Measurements from ENCODE around the gene HS6ST2.
"Not testable (repeated sequence)": the region's sequence is repeated elsewhere in the genome, so short reads cannot be mapped to it uniquely, and the experiment has no call there.

Gene HS6ST2

DNA sequence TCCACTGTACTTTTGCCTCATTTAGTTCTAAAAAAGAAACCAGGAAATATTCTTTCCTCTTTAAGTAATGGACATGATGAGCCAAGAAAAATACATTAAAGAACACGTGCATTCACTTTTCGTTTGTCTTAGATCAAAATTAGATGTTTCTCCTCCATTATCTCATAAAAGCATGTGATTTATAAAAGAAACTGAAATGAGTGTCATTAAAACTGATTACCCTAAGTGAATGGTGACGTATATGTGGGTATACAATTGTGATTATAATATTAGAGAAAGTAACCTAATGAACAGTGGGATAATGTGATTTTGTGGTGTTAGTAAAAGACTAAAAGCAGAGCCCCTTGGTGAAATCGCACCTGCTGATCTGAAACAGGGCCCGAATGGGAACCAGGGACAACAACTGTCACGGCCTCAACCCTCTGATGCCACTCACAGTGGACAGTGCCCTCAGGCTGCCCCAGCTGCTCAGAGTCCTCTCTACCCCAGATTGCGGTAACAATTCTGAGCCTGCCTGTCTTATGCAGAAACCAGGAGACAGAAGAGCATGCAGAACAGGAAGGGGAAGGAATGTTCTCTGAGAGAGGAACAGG, 25.7 kb upstream of the HS6ST2 start:
- TF ChIP-seq, protein P1, sequence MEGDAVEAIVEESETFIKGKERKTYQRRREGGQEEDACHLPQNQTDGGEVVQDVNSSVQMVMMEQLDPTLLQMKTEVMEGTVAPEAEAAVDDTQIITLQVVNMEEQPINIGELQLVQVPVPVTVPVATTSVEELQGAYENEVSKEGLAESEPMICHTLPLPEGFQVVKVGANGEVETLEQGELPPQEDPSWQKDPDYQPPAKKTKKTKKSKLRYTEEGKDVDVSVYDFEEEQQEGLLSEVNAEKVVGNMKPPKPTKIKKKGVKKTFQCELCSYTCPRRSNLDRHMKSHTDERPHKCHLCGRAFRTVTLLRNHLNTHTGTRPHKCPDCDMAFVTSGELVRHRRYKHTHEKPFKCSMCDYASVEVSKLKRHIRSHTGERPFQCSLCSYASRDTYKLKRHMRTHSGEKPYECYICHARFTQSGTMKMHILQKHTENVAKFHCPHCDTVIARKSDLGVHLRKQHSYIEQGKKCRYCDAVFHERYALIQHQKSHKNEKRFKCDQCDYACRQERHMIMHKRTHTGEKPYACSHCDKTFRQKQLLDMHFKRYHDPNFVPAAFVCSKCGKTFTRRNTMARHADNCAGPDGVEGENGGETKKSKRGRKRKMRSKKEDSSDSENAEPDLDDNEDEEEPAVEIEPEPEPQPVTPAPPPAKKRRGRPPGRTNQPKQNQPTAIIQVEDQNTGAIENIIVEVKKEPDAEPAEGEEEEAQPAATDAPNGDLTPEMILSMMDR (conservative IDR thresholded peaks at IDR 0.05; ENCODE audit: control insufficient read depth, insufficient read depth, low read depth, low read length) = no peak
- DNase-seq (ENCODE audit: low read depth) = no peak
- H3K4me3 ChIP-seq (ENCODE audit: control insufficient read depth, low read depth, low read length) = no peak overlapping the region

DNA sequence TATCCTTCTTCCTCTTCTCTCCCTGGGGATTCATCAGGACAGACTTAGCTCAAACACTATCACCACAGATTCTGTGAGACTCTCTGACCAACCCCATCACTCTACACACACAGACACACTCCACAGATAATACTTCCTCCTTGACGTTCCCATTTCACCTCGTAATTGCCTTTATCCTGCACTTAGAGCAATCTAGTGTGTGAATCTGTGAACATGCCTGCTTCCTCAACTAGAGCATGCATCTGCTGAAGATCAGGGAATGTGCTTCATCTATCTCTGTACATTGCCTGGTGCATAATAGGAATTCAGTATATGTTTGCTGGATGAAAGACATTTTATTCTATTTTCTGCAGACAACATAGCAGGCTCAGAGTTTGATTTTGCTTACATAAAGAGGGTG, 25.1 kb upstream of the HS6ST2 start:
- no peak overlapping the region for H3K4me3 ChIP-seq (ENCODE audit: control insufficient read depth, low read depth, low read length)
- no peak for DNase-seq (ENCODE audit: low read depth)
- TF ChIP-seq, protein P1 (conservative IDR thresholded peaks at IDR 0.05; ENCODE audit: control insufficient read depth, insufficient read depth, low read depth, low read length) = no peak

DNA sequence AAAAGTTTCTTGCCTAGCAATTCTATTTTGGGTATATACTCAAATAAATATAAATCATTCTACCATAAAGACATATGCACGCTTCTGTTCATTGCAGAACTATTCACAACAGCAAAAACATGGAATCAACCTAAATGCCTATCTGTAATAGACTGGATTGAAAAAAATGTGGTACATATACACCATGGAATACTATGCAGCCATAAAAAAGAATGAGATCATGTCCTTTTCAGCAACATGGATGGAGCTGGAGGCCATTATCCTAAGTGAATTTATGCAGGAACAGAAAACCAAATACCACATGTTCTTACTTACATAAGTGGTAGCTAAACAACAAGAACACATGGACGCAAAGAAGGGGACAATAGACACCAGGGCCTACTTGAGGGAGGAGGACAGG, 21.6 kb upstream of the HS6ST2 start:
- not testable (repeated sequence) for H3K4me3 ChIP-seq (ENCODE audit: control insufficient read depth, low read depth, low read length); DNase-seq (ENCODE audit: low read depth)

DNA sequence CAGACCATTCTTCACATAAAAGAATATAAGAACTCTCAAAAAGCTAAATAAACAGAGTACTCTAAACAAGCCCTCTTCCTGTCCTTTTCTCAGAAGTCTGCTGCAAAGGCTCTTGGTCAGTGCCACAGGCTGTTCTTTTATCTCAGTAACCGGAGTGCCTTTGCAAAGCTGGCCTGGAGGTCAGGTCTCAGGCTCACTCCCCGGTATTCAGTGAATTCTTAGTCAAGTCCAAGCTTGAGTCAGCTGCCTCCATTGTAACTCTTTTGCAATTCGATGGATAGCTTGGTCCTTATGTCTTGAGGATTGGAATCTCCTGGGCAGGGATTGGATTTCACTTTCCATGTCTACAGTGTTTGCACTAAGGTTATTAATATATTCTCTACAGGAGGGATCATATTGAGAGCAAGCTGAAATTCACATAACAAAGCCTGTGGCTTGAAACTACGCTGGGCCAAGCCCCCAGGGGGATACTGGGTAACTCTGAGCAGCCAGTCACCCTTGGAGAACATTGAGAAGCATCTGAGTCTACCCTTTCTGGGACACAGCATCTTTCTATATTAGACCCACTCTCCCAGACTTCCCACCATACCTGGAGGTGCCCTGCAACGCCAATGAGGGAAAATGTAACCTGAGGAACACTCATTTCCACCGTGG, 10.0 kb upstream of the HS6ST2 start:
- TF ChIP-seq, protein P1 (conservative IDR thresholded peaks at IDR 0.05; ENCODE audit: control insufficient read depth, insufficient read depth, low read depth, low read length) = no peak
- no peak for DNase-seq (ENCODE audit: low read depth)
- H3K4me3 ChIP-seq (ENCODE audit: control insufficient read depth, low read depth, low read length) = no peak overlapping the region

DNA sequence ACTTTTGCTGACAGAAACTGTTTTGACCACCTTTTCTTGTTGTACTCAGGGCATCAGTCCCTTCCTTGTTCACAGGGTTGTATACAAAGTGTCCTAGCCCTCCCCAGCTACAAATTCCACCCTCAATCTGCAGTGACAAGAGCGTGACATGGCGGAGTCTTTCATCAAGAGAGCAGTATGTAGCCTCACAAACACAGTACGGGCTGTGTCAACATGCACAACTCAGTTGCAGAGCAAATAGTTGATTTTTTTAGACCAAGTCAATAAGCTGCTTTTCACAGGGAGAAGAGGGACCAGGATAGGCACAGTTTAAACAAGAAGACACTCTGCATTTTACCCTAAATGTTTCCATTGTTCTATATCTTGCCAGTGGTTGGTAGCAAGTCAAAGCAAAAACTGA, 8.6 kb upstream of the HS6ST2 start:
- no peak for DNase-seq (ENCODE audit: low read depth)
- TF ChIP-seq, protein P1 (conservative IDR thresholded peaks at IDR 0.05; ENCODE audit: control insufficient read depth, insufficient read depth, low read depth, low read length) = no peak
- no peak overlapping the region for H3K4me3 ChIP-seq (ENCODE audit: control insufficient read depth, low read depth, low read length)

DNA sequence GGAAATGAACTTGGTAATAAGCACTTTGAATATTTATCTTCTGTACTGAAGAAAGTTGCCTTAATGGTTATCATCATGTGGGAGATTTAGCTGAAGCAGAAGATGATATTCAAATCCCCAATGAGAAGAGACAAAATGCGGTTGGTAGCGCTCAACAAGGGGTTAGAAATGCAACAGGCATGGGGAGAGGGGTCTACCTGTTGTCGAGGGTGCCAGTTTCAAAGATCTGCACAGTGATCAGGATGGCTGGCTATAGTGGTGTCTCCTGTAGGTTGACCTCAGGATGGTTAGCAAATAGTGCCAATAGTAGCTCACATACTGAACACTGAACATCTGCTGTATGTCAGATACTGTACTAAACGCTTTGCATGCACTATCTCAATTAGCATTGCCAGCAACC, 7.0 kb upstream of the HS6ST2 start:
- no peak overlapping the region for H3K4me3 ChIP-seq (ENCODE audit: control insufficient read depth, low read depth, low read length)
- TF ChIP-seq, protein P1 (conservative IDR thresholded peaks at IDR 0.05; ENCODE audit: control insufficient read depth, insufficient read depth, low read depth, low read length) = no peak
- DNase-seq (ENCODE audit: low read depth) = no peak

DNA sequence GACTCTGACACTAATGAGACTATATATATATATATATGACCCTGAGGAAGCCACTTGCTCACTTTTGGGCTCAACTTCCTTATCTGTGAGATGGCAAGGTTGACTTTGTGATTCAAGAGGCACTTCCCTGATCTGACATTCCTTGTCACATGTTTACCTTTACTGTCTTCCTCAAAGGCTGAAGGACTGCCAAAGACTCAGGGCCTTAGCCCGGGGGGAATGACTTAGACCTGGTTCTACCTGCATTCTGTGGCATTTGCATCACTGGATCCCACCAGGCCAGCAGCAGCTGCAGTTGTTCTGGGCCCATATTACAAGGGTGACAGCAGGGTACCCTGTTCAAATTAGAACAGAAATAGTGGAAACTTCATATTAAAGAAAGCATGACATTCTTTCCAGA, 3.1 kb upstream of the HS6ST2 start:
- H3K4me3 ChIP-seq (ENCODE audit: control insufficient read depth, low read depth, low read length) = no peak overlapping the region
- DNase-seq (ENCODE audit: low read depth) = no peak
- TF ChIP-seq, protein P1 (conservative IDR thresholded peaks at IDR 0.05; ENCODE audit: control insufficient read depth, insufficient read depth, low read depth, low read length) = no peak

Measured in fibroblast of mammary gland (primary cell).